HK-2 (cell line): ENCODE results near the gene STK16.
"Not testable (repeated sequence)": the region's sequence is repeated elsewhere in the genome, so short reads cannot be mapped to it uniquely, and the experiment has no call there.

Source experiments
- DNase-seq: peaks from one replicate; pipeline ENCODE4 v3.0.0-alpha.2; 2018; ENCODE audit not compliant: unreplicated experiment

The STK16 gene

GRCh38 chr2:219287116-219287440 is 41.8 kb downstream of the STK16 start:
- not testable (repeated sequence) for DNase-seq

GRCh38 chr2:219287580-219288265 is 42.4 kb downstream of the STK16 start:
- no peak for DNase-seq

GRCh38 chr2:219289195-219289536 is 43.9 kb downstream of the STK16 start:
- no peak for DNase-seq

- peak; percentile 45 for DNase-seq
These were observed 44.5 kb downstream of the STK16 start for GRCh38 chr2:219289537-219290361.

GRCh38 chr2:219290381-219291171 is 45.3 kb downstream of the STK16 start:
- DNase-seq: no peak

GRCh38 chr2:219291394-219291793 is 46.1 kb downstream of the STK16 start:
- no peak for DNase-seq

- DNase-seq: no peak
These were observed 46.7 kb downstream of the STK16 start for GRCh38 chr2:219291910-219292490.

- no peak for DNase-seq
These were observed 47.3 kb downstream of the STK16 start for GRCh38 chr2:219292616-219293015.

GRCh38 chr2:219293736-219294231 is 48.5 kb downstream of the STK16 start:
- DNase-seq: no peak

GRCh38 chr2:219294356-219295351 is 49.4 kb downstream of the STK16 start:
- DNase-seq: peak; percentile 90

GRCh38 chr2:219296142-219296541 is 50.9 kb downstream of the STK16 start:
- no peak for DNase-seq

- DNase-seq: no peak
These were observed 51.5 kb downstream of the STK16 start for GRCh38 chr2:219296631-219297391.

GRCh38 chr2:219297766-219298456 is 52.6 kb downstream of the STK16 start:
- no peak for DNase-seq

- DNase-seq: peak; percentile 91
These were observed 53.6 kb downstream of the STK16 start for GRCh38 chr2:219298759-219299371.

- no peak for DNase-seq
These were observed 54.1 kb downstream of the STK16 start for GRCh38 chr2:219299372-219299760.
